Glomerular visceral epithelial cell (primary cell): Measurements from ENCODE around the gene RPRML.
"Not testable (repeated sequence)": the region's sequence is repeated elsewhere in the genome, so short reads cannot be mapped to it uniquely, and the experiment has no call there.

Experiments
- DNase-seq: peaks from one replicate; pipeline ENCODE4 v3.0.0-alpha.2; 2016; ENCODE audit errors: extremely low spot score

Gene RPRML

GRCh38 chr17:46976626-46977270 is 2.3 kb downstream of the RPRML start:
- no peak for DNase-seq

GRCh38 chr17:46975287-46975686 is 3.8 kb downstream of the RPRML start:
- DNase-seq: no peak

GRCh38 chr17:46974086-46974485 is 5.0 kb downstream of the RPRML start:
- no peak for DNase-seq

GRCh38 chr17:46972346-46972745 is 6.7 kb downstream of the RPRML start:
- DNase-seq: no peak

GRCh38 chr17:46971647-46972300 is 7.3 kb downstream of the RPRML start:
- DNase-seq: no peak

- no peak for DNase-seq
Measured at GRCh38 chr17:46968896-46969295, 10.2 kb downstream of the RPRML start.

- DNase-seq: no peak
Measured at GRCh38 chr17:46968224-46968834, 10.7 kb downstream of the RPRML start.

GRCh38 chr17:46964315-46965265 is 14.5 kb downstream of the RPRML start:
- no peak for DNase-seq

- no peak for DNase-seq
Measured at GRCh38 chr17:46963571-46963970, 15.5 kb downstream of the RPRML start.

- DNase-seq: no peak
Measured at GRCh38 chr17:46962374-46962790, 16.7 kb downstream of the RPRML start.

GRCh38 chr17:46960152-46960551 is 18.9 kb downstream of the RPRML start:
- DNase-seq: no peak

- no peak for DNase-seq
Measured at GRCh38 chr17:46958041-46958591, 20.9 kb downstream of the RPRML start.

GRCh38 chr17:46953191-46953590 is 25.9 kb downstream of the RPRML start:
- not testable (repeated sequence) for DNase-seq

- DNase-seq: no peak
Measured at GRCh38 chr17:46952115-46952514, 26.9 kb downstream of the RPRML start.

- no peak for DNase-seq
Measured at GRCh38 chr17:46951706-46952105, 27.3 kb downstream of the RPRML start.

- DNase-seq: no peak
Measured at GRCh38 chr17:46950997-46951621, 27.9 kb downstream of the RPRML start.

GRCh38 chr17:46950342-46950996 is 28.6 kb downstream of the RPRML start:
- no peak for DNase-seq

- peak; percentile 46 for DNase-seq
Measured at GRCh38 chr17:46949291-46950174, 29.5 kb downstream of the RPRML start.

GRCh38 chr17:46948544-46948943 is 30.5 kb downstream of the RPRML start:
- DNase-seq: no peak

GRCh38 chr17:46947216-46947615 is 31.8 kb downstream of the RPRML start:
- DNase-seq: no peak
